ENCODE results near the gene PLP2.
"Not testable (repeated sequence)": the region's sequence is repeated elsewhere in the genome, so short reads cannot be mapped to it uniquely, and the experiment has no call there.

- TF ChIP-seq CTCF (optimal IDR thresholded peaks at IDR 0.05 in 1 of 3, IDR thresholded peaks at IDR 0.05 in 1 of 3, conservative IDR thresholded peaks at IDR 0.05 in 1 of 3; ENCODE audit: extremely low read depth in 1 of 3, insufficient read depth in 2 of 3, low read length in 3 of 3); EZH2 (IDR thresholded peaks at IDR 0.05; ENCODE audit: low read length): not testable (repeated sequence)
Measured at GRCh38 chrX:49148390-49149100, 23.2 kb upstream of the PLP2 start.

All from keratinocyte (primary cell).